Activated CD4-positive, CD25-positive, alpha-beta regulatory T cell treated with anti-CD3 and anti-CD28 coated beads, Interleukin-2, amount 50 U/mL, for 72 hours (primary cell): ENCODE measurements around the gene TMCO6.
"Not testable (repeated sequence)": the region's sequence is repeated elsewhere in the genome, so short reads cannot be mapped to it uniquely, and the experiment has no call there.

Experiments used
- DNase-seq: peaks from one replicate; pipeline ENCODE4 v3.0.0; 2021

Gene TMCO6

GRCh38 chr5:140639148-140639981, at the start of gene TMCO6:
TSS of gene TMCO6 (plus strand) at chr5:140639451. CDS start at chr5:140639528, 77 bp downstream.
- peak; percentile 95 for DNase-seq

- no peak for DNase-seq
These were observed 48.4 kb upstream of the TMCO6 start for GRCh38 chr5:140590861-140591260.

DNA sequence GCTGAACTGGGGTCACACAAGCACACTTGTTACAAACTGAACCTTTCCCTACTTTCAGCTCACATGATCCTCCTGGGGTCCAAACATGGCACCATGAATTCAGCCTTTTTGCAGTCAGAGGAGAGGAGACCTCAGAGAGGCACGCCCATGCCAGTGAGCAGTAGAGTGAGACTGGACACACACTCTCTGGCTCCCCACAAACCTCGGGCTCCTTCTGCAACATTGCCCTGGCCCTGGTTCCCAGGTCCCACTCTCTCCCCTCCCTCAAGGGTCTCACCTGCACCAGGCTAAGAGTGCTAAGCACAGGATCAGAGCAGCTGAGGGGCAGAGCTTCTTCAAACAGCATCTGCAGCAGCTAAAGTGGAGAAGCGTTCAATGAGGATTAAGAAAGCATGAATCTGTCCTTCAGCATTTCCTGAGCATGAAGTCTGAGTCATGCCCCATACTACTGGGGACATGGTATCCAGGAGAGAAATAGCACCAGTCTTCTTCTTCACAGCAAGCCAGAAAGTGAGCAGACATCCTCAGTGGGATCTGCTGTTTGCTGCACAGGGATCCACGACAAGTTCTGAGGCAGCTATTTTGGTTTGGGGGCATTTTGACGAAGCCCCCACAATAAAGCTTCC, 47.4 kb upstream of the TMCO6 start:
- DNase-seq: no peak

GRCh38 chr5:140593070-140593469, 46.2 kb upstream of the TMCO6 start:
- not testable (repeated sequence) for DNase-seq

DNA sequence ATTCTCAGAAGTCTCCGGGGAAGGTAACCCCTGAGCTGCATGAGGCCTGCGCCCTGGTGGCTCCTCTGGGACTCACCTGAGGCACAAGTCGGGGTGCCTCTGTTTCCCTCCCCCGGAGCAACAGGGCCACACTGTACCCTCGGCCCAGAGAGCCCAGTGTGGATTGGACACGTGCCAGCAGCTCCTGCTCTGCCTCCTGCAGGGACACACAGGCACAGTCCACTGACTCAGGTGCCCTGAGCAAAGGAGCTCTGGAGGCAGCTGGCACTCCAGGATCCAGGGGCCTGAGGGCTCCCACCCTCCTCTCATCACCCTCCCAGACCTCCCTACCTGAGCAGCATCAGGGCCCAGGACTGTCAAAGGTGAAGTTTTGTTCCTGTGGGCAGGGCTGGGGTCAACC, 45.1 kb upstream of the TMCO6 start:
- DNase-seq: no peak

GRCh38 chr5:140595538-140596300, 43.5 kb upstream of the TMCO6 start:
- no peak for DNase-seq

DNA sequence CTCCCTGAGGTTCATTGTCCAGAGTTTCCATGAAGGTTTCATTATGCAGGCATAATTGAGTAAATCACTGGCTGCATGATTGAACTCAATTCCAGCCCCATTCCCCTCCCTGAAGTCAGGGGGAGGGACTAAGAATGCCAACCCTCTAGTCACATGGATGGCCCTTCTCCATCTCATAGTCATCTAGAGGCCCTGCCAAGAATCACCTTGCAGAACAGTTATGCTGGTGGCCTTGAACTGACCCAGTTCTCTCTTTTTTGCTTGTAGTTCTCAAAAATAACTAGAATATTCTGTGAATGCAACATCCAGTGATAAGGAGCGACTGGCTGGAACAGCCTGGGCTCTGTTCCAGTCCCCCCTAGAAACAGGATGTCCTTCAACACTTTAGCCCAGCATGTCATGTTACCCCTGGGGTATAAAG, 42.9 kb upstream of the TMCO6 start:
- no peak for DNase-seq

DNA sequence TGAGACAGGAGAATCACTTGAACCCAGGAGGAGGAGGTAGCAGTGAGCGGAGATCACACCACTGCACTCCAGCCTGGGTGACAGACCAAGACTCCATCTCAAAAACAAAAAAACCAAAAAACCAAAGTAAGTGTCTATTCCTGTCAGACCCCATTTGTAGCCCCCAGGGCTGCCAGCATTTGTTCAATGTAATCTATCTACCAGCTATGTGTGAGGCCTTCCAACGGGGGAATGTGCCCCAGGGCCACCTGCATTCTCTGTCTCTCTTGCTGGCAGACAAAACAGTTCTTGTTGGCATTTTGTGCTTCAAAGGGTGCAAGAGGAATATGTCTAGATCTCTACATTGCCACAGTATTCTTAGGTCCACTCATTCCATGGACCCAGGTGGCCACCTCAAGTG, 40.4 kb upstream of the TMCO6 start:
- DNase-seq: no peak

DNA sequence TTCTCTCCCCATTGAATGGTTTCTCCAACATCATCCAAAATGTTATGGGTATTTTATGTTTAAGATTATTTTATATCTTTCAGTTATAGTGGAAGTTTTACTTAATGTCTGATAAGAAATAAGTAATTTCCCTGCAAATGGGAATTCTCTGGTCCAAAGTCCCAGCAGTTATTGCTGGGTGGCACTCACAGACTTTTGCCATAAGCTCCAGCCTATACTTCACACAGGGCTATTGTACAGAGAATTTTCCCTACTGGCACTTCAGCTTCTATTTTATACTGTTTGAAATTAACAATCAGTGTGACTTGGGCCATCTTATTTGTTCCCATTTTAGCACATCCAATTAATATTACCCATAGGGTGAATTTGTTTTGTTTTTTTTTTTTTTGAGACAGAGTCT, 39.2 kb upstream of the TMCO6 start:
- no peak for DNase-seq

DNA sequence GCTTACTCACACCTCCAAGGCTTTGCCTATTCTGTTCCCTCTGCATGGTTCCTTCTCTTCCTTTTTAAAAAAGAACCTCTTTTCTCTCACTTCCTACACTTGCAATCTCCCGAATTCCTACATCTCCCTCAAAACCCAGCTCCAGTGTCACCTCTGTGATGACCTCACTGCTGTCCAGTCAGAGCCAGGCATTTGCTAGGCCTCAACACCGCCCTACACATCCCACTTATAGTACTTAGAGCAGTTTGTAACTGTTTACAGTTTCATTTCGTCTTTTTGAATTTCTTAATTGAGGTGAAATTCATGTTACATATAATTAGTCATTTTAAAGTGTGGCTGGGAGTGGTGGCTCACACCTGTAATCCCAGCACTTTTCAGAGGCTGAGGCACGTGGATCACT, 37.1 kb upstream of the TMCO6 start:
- DNase-seq: no peak

- DNase-seq: not testable (repeated sequence)
These were observed 35.9 kb upstream of the TMCO6 start for GRCh38 chr5:140603446-140603698.

DNA sequence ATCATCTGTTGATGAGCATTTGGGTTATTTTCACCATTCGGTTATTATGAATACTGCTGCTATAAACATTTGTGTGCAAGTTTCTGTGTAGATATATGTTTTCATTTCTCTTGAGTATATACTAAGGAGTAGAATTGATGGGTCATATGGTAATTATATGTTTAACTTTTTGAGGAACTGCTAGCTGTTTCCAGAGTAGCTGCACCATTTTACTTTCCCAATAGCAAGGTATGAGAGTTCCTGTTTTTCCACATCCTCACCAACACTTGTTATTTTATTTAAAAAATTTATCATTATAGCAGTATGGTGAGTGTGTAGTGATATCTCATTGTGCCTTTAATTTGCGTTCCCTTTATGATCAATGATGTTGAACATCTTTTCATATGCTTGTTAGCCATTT, 35.5 kb upstream of the TMCO6 start:
- no peak for DNase-seq

GRCh38 chr5:140605879-140606278, 33.4 kb upstream of the TMCO6 start:
- DNase-seq: no peak

DNA sequence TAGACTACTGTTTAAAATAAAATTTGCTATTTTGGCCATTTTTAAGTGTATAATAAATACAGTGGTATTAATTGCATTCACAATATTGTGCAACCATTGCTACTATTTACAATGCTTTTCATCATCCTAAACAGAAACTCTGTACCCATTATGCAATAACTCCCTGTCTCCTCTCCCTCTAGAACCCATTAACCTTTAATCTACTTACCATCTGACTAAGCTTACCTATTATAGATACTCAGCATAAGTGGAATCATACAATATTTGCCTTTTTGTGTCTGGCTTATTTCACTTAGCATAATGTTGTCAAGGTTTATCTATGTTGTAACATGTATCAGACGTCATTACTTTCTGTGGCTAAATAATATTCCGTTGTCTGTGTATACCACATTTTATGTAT, 32.2 kb upstream of the TMCO6 start:
- no peak for DNase-seq

DNA sequence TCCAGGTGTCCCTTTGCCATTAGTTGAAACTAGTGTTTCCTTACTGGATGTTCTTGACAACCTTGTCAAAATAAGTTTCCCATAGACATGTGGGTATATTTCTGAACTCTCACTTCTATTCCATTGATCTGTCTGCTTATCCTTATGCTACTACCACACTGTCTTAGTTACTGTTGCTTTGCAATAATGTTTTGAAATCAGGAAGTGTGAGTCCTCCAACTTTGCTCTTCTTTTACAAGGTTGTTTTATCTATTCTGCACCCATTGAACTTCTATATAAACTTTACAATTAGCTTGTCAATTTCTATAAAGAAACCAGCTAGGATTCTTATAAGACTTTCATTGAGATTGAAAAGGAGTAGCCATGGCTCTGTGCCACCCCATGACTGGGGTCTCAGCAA, 30.5 kb upstream of the TMCO6 start:
- no peak for DNase-seq

DNA sequence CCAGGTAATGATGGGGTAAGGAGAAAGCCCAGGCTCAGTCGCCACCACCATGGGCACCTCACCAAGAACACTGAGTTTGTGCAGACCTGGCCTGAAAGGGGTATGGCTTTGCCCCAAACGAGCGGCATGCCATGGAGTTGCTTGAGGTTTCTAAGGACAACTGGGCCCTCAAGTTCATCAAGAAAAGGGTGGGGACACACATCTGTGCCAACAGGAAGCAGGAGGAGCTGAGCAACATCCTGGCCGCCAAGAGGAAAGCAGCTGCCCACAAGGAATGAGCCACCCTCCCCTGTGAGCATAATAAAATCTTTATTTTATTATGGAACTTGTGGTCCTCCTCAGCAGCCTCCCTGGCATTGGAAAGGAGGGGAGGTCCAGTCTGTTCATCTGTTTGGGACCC, 30.1 kb upstream of the TMCO6 start:
- no peak for DNase-seq

- DNase-seq: no peak
These were observed 28.2 kb upstream of the TMCO6 start for GRCh38 chr5:140611020-140611521.

DNA sequence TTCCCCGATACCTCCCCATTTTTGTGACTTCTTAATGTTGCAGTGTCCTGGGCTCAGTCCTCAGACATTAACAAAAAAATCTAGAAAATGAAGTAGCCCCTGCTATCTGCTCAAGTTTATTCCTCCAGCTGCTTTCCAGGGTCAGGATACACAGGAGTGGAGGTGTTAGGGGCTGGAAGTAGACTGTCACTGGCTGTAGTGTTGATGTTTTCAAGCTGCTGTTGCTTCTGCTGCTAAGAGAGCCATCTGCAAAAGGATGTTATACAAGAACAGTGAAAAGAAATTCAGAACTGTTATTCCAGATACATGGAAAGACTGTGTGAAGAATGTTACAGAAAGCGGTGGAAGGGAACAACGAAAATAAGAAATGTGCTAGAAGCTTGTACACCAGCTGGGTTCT, 16.9 kb upstream of the TMCO6 start:
- DNase-seq: no peak

GRCh38 chr5:140623061-140623460, 16.2 kb upstream of the TMCO6 start:
- DNase-seq: not testable (repeated sequence)

DNA sequence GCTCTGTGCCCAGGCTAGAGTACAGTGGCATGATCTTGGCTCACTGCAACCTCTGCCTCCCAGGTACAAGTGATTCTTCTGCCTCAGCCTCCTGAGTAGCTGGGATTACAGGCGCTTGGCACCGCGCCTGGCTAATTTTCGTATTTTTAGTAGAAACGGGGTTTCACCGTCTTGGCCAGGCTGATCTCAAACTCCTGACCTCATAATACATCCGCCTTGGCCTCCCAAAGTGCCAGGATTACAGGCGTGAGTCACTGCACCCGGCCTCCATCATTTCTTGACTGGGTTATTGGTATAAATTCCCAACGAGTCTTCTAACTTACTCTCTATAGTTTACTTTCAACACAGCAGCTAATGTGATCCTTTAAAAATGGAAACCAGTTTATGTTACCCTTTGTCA, 14.4 kb upstream of the TMCO6 start:
- not testable (repeated sequence) for DNase-seq

- no peak for DNase-seq
These were observed 11.3 kb upstream of the TMCO6 start for GRCh38 chr5:140627972-140628371.

- no peak for DNase-seq
These were observed 10.5 kb upstream of the TMCO6 start for GRCh38 chr5:140628711-140629110.

- DNase-seq: no peak
These were observed 8.8 kb upstream of the TMCO6 start for GRCh38 chr5:140630292-140631035.
